SK-N-SH (cell line): ENCODE measurements around the gene HOXC11. TPM values are rescaled to one million over a fixed set of nuclear protein-coding genes. Genes with fewer than 3 reads are reported as not detected.

ENCODE experiments used
- CTCF ChIA-PET: fragments of 300-600, 350-600 bp; formaldehyde crosslinking; extraction: SDS; loops from one replicate; lab custom pipeline; 2021; lab: Yijun Ruan, JAX
- POLR2A ChIA-PET: fragments of 350-600 bp; sonication (Branson Sonifier 250); formaldehyde crosslinking; extraction: SDS; loops from one replicate; lab custom pipeline; 2020; ENCODE audit warnings: antibody characterized with exemption, inconsistent platforms; lab: Yijun Ruan, JAX
- DNase-seq: peaks from one replicate; pipeline ENCODE4 v3.0.0; 2012
- H2AFZ ChIP-seq: fragments of 200-600 bp; sonication (generic); 2 replicates; pipeline ENCODE4 v1.8.1; 2016; ENCODE audit warnings: antibody characterized with exemption, mild to moderate bottlenecking, low read depth
- H3F3A ChIP-seq: fragments of 200-600 bp; sonication (generic); replicated peaks from 2 replicates; pipeline ENCODE3; 2016; ENCODE audit warnings: antibody characterized with exemption, mild to moderate bottlenecking; ENCODE audit not compliant: insufficient read depth
- H3K27ac ChIP-seq, 2 experiments: fragments of 200-500 bp in 1 of 2; fragments of 200-600 bp in 1 of 2; sonication (Bioruptor generic) in 1 of 2; sonication (generic), shearing (Covaris generic) in 1 of 2; 2 replicates each; pipeline versions ENCODE4 v1.5.1 to v1.6.1; 2014 to 2016; ENCODE audit warnings: low read depth in 2 of 2, inconsistent platforms in 1 of 2, low read length in 1 of 2, mild to moderate bottlenecking in 1 of 2, mixed read lengths in 1 of 2
- H3K27me3 ChIP-seq: fragments of 200-600 bp; sonication (generic), shearing (Covaris generic); 2 replicates; pipeline ENCODE4 v1.6.1; 2016; ENCODE audit warnings: mixed run types; ENCODE audit not compliant: insufficient read depth
- H3K36me3 ChIP-seq, 2 experiments: fragments of 200-500 bp in 1 of 2; fragments of 200-600 bp in 1 of 2; sonication (Bioruptor generic) in 1 of 2; sonication (generic) in 1 of 2; replicated peaks in 1 of 2; 2 replicates each; pipeline versions ENCODE3 to v1.5.1; 2014 to 2016; ENCODE audit warnings: low read length in 1 of 2, mild to moderate bottlenecking in 1 of 2; ENCODE audit not compliant: insufficient read depth in 2 of 2, control insufficient read depth in 1 of 2
- H3K4me1 ChIP-seq, 2 experiments: fragments of 200-500 bp in 1 of 2; fragments of 200-600 bp in 1 of 2; sonication (Bioruptor generic) in 1 of 2; sonication (generic), shearing (Covaris generic) in 1 of 2; 2 replicates each; pipeline versions ENCODE4 v1.5.1 to v1.6.1; 2014 to 2016; ENCODE audit warnings: low read depth in 1 of 2, low read length in 1 of 2, mixed run types in 1 of 2; ENCODE audit not compliant: insufficient read depth in 2 of 2, control insufficient read depth in 1 of 2
- H3K4me2 ChIP-seq: fragments of 200-600 bp; sonication (generic), shearing (Covaris generic); 2 replicates; pipeline ENCODE4 v1.6.1; 2017; ENCODE audit warnings: mixed run types
- H3K4me3 ChIP-seq, 2 experiments: fragments of 200-500 bp in 1 of 2; fragments of 200-600 bp in 1 of 2; sonication (Bioruptor generic) in 1 of 2; sonication (generic), shearing (Covaris generic) in 1 of 2; 2 replicates each; pipeline versions ENCODE4 v1.5.1 to v1.8.1; 2014 to 2016; ENCODE audit warnings: low read depth in 2 of 2, inconsistent platforms in 1 of 2, low read length in 1 of 2, mild to moderate bottlenecking in 1 of 2, mixed read lengths in 1 of 2, moderate library complexity in 1 of 2
- H3K79me2 ChIP-seq: fragments of 200-600 bp; sonication (generic); 2 replicates; pipeline ENCODE4 v1.8.1; 2017; ENCODE audit warnings: mild to moderate bottlenecking; ENCODE audit not compliant: insufficient read depth
- H3K9ac ChIP-seq: fragments of 200-600 bp; sonication (generic); 2 replicates; pipeline ENCODE4 v1.6.1; 2017; ENCODE audit warnings: mixed run types
- H3K9me2 ChIP-seq: fragments of 200-600 bp; sonication (generic); 2 replicates; pipeline ENCODE4 v1.6.1; 2017; ENCODE audit warnings: mixed run types
- H3K9me3 ChIP-seq: fragments of 200-600 bp; sonication (generic); 2 replicates; pipeline ENCODE4 v1.6.1; 2017; ENCODE audit warnings: mixed run types, mild to moderate bottlenecking, moderate library complexity
- H4K20me1 ChIP-seq: fragments of 200-600 bp; sonication (generic); 2 replicates; pipeline ENCODE4 v1.6.1; 2017; ENCODE audit warnings: mild to moderate bottlenecking, mixed run types; ENCODE audit not compliant: insufficient read depth
- EZH2phosphoT487 ChIP-seq: fragments of 200-600 bp; sonication (generic); IDR thresholded peaks from 2 replicates; pipeline ENCODE4 v1.6.1; 2017; ENCODE audit warnings: low read depth, mixed run types, mild to moderate bottlenecking, antibody characterized with exemption, moderate library complexity, borderline replicate concordance
- FOSL2 ChIP-seq: IDR thresholded peaks from 2 replicates; pipeline ENCODE4 v1.4.0; 2012; ENCODE audit warnings: low read depth, mild to moderate bottlenecking, moderate library complexity, borderline replicate concordance
- FOXJ3 ChIP-seq: sonication (generic); formaldehyde crosslinking; IDR thresholded peaks from 2 replicates; pipeline ENCODE4 v1.5.1; 2020; ENCODE audit warnings: mild to moderate bottlenecking, missing genetic modification reagents
- JUND ChIP-seq: IDR thresholded peaks from 2 replicates; pipeline ENCODE4 v1.4.0; 2012
- MEF2A ChIP-seq: IDR thresholded peaks from 2 replicates; pipeline ENCODE4 v1.4.0; 2012; ENCODE audit warnings: low read depth, borderline replicate concordance
- MXI1 ChIP-seq: IDR thresholded peaks from 2 replicates; pipeline ENCODE4 v1.6.1; 2012; ENCODE audit warnings: mild to moderate bottlenecking, low read depth, low read length, improper control_type of control experiment
- POLR2AphosphoS5 ChIP-seq: IDR thresholded peaks from 2 replicates; pipeline ENCODE4 v1.6.1; 2012; ENCODE audit warnings: low read depth, low read length
- RFX5 ChIP-seq: IDR thresholded peaks from 2 replicates; pipeline ENCODE4 v1.6.1; 2012; ENCODE audit warnings: mild to moderate bottlenecking, improper control_type of control experiment, low read length
- YY1 ChIP-seq: IDR thresholded peaks from 2 replicates; pipeline ENCODE4 v1.4.0; 2012; ENCODE audit warnings: low read depth, mild to moderate bottlenecking
- WGBS: methylation state at CpG from one replicate; pipeline ENCODE4 v1.1.6; 2017; ENCODE audit warnings: low lambda C conversion rate; 5-methylcytosine and 5-hydroxymethylcytosine counted together
- polyA plus RNA-seq, 3 experiments: library from polyadenylated mRNA; depleted of rRNA; stranded (reverse); fragments of >200 nt; gene quantifications; 2 replicates each; pipeline ENCODE4 v1.2.3, GENCODE V29; 2012
- TF ChIP-seq, protein P1 (sequence below): IDR thresholded peaks from 2 replicates; pipeline ENCODE4 v1.4.0; 2012; ENCODE audit warnings: low read depth, borderline replicate concordance
- TF ChIP-seq, protein P2 (sequence below): IDR thresholded peaks from 2 replicates; pipeline ENCODE4 v1.6.1; 2012; ENCODE audit warnings: mild to moderate bottlenecking, low read depth, low read length, moderate library complexity
- TF ChIP-seq, protein P3 (sequence below): fragments of 150-350 bp; IDR thresholded peaks from 2 replicates; pipeline ENCODE4 v1.6.1; 2016; ENCODE audit warnings: mild to moderate bottlenecking, low read depth, low read length
- TF ChIP-seq, protein P4 (sequence below): fragments of 150-350 bp; IDR thresholded peaks from 2 replicates; pipeline ENCODE4 v1.6.1; 2017; ENCODE audit warnings: antibody characterized with exemption, low read length, low read depth, borderline replicate concordance

The HOXC11 gene
- polyA plus RNA-seq, 1 of the 3 experiments (the other 2 are of a cell fraction) = not detected

DNA sequence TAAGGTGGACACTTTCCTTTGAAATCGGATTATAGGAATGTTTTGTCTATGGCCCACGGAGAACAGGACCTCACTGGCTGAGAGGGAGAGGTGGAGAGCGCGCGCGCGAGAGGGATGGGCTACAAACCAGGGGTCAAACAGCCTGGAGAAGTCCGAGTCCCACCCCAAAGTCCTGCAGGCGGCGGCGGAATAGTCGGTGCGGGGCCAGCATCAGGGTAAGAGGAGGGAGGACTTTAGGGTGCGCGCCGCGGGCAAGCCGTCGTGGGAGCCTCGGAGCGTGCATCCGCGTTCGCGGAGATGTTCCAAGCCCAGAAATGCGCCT, 32.6 kb downstream of the HOXC11 start:
- CTCF ChIA-PET = interaction anchor here (0.6 to 24.5 kb wide), 37 partner anchors 8 to 408 kb away, joined by 3 to 568 read pairs (median 5); partner anchors contain the start of genes HOXC10, HOXC4, HOXC5 and HOXC6
- H3K79me2 ChIP-seq = no peaks in the 10 kb centered on the region
- no peaks in the 10 kb centered on the region for H3K27me3 ChIP-seq
- TF ChIP-seq, protein P1, sequence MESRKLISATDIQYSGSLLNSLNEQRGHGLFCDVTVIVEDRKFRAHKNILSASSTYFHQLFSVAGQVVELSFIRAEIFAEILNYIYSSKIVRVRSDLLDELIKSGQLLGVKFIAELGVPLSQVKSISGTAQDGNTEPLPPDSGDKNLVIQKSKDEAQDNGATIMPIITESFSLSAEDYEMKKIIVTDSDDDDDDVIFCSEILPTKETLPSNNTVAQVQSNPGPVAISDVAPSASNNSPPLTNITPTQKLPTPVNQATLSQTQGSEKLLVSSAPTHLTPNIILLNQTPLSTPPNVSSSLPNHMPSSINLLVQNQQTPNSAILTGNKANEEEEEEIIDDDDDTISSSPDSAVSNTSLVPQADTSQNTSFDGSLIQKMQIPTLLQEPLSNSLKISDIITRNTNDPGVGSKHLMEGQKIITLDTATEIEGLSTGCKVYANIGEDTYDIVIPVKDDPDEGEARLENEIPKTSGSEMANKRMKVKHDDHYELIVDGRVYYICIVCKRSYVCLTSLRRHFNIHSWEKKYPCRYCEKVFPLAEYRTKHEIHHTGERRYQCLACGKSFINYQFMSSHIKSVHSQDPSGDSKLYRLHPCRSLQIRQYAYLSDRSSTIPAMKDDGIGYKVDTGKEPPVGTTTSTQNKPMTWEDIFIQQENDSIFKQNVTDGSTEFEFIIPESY = no peak
- TF ChIP-seq, protein P2, sequence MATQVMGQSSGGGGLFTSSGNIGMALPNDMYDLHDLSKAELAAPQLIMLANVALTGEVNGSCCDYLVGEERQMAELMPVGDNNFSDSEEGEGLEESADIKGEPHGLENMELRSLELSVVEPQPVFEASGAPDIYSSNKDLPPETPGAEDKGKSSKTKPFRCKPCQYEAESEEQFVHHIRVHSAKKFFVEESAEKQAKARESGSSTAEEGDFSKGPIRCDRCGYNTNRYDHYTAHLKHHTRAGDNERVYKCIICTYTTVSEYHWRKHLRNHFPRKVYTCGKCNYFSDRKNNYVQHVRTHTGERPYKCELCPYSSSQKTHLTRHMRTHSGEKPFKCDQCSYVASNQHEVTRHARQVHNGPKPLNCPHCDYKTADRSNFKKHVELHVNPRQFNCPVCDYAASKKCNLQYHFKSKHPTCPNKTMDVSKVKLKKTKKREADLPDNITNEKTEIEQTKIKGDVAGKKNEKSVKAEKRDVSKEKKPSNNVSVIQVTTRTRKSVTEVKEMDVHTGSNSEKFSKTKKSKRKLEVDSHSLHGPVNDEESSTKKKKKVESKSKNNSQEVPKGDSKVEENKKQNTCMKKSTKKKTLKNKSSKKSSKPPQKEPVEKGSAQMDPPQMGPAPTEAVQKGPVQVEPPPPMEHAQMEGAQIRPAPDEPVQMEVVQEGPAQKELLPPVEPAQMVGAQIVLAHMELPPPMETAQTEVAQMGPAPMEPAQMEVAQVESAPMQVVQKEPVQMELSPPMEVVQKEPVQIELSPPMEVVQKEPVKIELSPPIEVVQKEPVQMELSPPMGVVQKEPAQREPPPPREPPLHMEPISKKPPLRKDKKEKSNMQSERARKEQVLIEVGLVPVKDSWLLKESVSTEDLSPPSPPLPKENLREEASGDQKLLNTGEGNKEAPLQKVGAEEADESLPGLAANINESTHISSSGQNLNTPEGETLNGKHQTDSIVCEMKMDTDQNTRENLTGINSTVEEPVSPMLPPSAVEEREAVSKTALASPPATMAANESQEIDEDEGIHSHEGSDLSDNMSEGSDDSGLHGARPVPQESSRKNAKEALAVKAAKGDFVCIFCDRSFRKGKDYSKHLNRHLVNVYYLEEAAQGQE = no peak
- TF ChIP-seq FOSL2 (no peak), FOXJ3 (CRISPR knock-in tag) (no peak), EZH2phosphoT487 (no peak), MXI1 (no peak), JUND (no peak), RFX5 (no peak), YY1 (no peak), POLR2AphosphoS5 (no peak), MEF2A (no peak)
- TF ChIP-seq, protein P3, sequence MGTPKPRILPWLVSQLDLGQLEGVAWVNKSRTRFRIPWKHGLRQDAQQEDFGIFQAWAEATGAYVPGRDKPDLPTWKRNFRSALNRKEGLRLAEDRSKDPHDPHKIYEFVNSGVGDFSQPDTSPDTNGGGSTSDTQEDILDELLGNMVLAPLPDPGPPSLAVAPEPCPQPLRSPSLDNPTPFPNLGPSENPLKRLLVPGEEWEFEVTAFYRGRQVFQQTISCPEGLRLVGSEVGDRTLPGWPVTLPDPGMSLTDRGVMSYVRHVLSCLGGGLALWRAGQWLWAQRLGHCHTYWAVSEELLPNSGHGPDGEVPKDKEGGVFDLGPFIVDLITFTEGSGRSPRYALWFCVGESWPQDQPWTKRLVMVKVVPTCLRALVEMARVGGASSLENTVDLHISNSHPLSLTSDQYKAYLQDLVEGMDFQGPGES = no peak
- TF ChIP-seq, protein P4, sequence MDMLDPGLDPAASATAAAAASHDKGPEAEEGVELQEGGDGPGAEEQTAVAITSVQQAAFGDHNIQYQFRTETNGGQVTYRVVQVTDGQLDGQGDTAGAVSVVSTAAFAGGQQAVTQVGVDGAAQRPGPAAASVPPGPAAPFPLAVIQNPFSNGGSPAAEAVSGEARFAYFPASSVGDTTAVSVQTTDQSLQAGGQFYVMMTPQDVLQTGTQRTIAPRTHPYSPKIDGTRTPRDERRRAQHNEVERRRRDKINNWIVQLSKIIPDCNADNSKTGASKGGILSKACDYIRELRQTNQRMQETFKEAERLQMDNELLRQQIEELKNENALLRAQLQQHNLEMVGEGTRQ = no peak
- H3F3A ChIP-seq = no peaks in the 10 kb centered on the region
- WGBS = 40% methylated on average over 26 of the region's 26 CpGs
- no peaks in the 10 kb centered on the region for H4K20me1 ChIP-seq
- no peak for DNase-seq
- POLR2A ChIA-PET = no interaction called here
- H3K9me3 ChIP-seq = no peaks in the 10 kb centered on the region
- H3K4me1 ChIP-seq = peaks cover 0 to 27% of the 10 kb centered on the region in 2 experiments; a peak in 1 of 4 replicates
- no peak overlapping the region for H3K4me3 ChIP-seq
- no peak overlapping the region for H3K4me2 ChIP-seq
- H3K27ac ChIP-seq = no peak overlapping the region
- H2AFZ ChIP-seq = no peak overlapping the region
- H3K36me3 ChIP-seq = no peaks in the 10 kb centered on the region
- no peak overlapping the region for H3K9ac ChIP-seq
- H3K9me2 ChIP-seq = no peaks in the 10 kb centered on the region
